HG03196 (cell line): Measurements from ENCODE around the gene KDM4B.
A peak's percentile ranks its signal among the peaks of the same experiment; 100 is the strongest.

ENCODE experiments used
- ATAC-seq: cut with Tn5 transposase; IDR thresholded peaks from one replicate; pipeline ENCODE4 v1.9.1; 2021; ENCODE audit not compliant: unreplicated experiment

The KDM4B gene

GRCh38 chr19:5119297-5119998 lies 150.5 kb downstream of the KDM4B start:
- ATAC-seq: no peak

GRCh38 chr19:5120321-5120720 lies 151.4 kb downstream of the KDM4B start:
- ATAC-seq: no peak

DNA sequence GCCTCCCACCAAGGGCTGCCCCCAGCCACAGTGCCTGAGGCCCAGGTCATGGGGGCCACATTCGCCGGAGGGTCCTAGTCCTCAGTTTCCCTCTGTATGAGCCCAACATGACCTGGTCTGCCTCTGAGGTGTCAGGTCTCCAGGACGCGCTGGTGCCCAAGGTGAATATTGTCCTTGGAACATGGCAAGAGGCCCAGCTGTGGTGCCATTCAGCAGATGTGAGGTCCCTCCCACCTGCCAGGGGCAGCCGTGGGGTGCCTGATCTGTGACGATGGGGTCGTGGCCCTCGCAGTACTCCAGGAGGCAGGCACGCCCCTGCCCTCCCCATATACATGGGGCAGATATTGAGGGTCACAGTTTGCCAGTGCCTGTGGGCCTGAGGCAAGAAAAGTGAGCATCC lies 151.9 kb downstream of the KDM4B start:
- no peak for ATAC-seq

DNA sequence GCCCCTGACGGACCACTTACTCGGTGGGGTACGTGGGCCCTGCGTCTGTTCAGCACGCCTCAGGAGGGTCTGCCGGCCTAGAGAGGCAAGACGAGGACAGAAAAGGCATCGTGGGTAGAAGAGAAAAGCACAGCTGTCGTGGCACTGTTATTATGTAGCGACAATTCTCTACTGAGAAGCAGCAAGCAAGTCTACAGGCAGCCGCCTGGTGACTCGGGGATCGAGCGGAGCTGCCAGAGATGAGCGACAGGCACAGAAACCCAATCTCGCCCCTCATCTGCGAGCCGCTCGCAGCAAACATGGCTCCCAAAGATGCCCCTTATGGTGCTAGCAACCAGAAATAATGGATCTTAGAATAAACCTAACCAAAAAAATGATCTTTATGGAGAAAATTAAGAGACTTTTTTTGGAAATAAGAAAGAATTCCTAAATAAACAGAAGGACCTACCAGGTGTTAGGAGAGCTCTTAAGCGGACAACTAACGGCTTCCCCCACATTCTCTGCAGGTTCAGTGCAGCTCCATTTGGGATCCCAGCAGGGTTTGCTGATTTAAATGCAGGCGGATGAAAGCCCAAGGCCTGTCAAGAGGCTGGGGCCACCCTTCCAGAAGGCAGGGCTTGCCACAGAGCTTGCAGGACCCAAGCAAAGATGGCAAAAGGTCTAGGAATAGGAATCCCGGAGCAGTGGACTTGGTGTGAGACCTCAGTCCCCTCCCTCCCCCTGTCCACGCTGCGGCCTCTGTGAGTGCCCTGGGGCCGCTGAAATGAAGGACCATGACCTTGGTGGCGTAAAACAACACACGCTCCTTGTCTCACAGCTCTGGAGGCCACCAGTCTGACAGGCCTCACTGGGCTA lies 152.6 kb downstream of the KDM4B start:
- ATAC-seq: no peak

DNA sequence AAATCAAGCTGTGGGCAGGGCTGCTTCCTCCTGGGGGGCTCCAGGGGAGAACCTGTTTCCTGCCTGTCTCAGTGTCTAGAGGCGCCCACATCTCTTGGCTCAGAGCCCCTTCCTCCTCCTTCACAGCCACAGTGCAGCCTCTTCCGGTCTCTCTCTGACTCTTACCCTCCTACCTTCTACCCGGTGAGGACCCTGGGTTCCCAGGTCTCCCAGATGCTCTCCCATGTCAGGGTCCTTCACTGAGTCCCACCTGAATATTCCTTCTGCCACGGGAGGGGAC lies 153.1 kb downstream of the KDM4B start:
- no peak for ATAC-seq

DNA sequence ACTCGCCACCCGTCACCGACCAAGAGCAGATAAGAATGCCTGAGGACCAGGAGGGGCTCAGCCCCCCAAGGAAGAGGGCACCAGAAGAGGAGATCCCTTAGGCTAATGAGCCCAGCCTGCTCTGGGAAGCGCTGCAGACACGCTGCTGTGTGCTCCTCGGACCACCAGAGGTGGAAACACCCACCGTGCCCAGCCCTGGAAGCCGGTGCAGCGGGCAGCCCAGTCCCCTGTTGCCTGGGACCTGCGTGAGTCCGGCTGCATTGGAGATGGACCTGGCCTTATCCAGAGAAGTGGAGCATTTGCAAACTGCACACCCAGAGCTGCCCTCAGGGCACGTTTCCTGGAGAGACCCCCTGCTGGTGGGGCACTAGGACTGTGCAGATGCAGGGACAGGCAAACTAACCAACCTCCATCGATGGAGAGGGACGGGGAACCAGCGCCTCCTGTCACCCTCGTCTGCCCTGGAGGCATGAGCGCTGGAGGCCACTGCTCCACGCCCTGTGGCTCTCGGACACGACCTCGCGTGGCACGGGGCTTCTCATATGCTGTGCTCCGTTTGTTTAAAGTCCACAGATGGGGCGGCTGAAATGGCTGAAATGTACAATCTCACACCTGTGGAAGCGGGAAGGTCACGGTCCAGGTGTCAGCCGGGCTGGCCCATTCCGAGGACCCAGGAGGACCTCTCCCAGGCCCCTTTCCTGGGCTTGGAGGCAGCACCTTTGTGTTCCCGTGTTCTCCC lies 153.9 kb downstream of the KDM4B start:
- ATAC-seq: no peak

- no peak for ATAC-seq
Measured at GRCh38 chr19:5123646-5124045, 154.7 kb downstream of the KDM4B start.

GRCh38 chr19:5124111-5124855 lies 155.4 kb downstream of the KDM4B start:
- no peak for ATAC-seq

DNA sequence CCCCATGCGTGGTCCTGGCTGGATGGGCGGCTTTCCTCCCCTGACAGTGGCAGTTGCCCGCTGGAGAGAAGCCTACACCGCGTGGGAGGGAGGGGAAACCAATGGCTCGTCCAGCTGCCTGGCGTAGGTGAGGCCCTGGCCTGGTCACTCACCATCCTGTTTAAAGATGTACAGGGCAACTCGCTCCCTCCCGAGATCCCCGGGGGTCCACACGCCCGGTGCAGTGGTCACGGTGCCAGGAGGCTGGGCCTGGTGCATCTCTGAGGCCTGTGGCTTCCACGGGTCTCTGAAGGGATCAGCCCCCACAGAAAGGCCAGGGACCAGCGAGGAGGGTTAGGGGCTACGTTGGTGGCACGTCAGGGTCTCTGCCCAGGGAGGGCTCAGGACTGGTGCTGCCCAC lies 156.5 kb downstream of the KDM4B start:
- no peak for ATAC-seq

GRCh38 chr19:5125797-5126497 lies 157.0 kb downstream of the KDM4B start:
- no peak for ATAC-seq

DNA sequence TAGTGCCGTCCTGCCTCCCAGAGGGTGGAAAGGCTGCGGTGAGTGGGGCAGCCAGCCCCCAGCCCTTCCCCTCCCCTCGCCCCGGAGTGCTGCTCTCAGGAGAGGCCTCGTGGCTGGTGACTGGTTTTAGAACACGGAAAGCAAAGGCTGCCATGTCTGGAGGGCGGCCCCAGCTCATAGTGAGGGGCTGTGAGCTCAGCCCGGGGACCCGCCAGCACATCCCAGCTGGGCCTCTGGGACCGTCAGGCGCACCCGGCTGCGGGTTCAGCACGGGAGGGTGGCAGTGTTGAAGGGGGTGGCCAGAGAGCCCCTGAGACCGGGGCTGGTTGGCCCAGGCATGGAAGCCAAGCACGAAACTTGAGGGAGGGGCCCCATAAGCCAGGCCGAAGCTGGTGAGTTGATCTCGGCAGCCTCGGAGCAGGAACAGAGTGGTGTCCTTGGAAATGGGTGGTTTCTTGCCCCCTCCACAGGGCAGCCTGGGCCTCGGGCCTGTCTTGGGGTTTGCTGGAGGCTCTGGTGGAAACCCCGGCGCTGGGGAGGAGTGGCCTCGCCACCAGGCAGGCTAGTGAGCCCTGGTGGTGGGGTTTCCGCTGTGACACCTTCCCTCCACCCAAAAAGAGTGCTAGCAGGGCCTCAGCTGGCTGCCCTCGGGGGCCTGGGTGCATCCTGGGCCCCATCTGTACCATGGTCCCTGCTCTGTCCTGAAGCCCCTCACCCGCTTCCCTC lies 157.7 kb downstream of the KDM4B start:
- no peak for ATAC-seq

- ATAC-seq: no peak
Measured at GRCh38 chr19:5127717-5128116, 158.8 kb downstream of the KDM4B start.

DNA sequence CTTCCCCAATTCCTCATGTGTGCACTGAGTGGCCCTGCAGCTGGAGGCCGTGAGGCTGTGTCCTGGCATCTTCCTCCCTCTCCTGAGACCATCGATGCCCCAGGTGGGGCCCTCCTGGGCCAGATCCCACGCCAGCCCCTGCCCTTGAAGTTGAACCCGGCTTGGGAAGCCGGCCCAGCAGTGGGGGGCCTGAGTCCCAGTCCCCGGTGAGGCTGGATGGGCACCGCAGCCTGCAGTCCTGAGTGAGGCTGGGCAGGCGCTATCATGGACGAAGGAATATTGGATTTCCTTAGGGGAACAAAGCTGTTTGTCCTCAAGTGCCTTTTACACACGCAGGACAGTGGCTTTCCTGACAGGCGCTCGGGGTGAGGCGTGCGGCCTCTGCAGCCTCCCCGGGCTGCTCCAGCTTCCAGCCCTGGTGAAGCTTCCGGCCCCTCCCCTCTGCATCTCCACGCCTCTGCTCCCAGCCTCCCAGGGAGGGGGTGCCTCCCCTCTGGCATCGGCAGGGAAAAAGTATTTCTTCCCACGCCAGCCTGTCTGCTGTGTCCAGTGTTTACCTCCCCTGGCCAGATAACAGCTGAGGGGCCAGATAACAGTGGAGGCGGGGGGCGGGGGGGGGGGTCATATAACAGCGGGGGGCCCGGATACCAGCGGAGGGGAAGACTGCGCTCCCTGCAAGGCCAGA lies 159.5 kb downstream of the KDM4B start:
- no peak for ATAC-seq

- ATAC-seq: no peak
Measured at GRCh38 chr19:5128936-5129389, 160.1 kb downstream of the KDM4B start.

GRCh38 chr19:5129691-5130090 lies 160.8 kb downstream of the KDM4B start:
- no peak for ATAC-seq

DNA sequence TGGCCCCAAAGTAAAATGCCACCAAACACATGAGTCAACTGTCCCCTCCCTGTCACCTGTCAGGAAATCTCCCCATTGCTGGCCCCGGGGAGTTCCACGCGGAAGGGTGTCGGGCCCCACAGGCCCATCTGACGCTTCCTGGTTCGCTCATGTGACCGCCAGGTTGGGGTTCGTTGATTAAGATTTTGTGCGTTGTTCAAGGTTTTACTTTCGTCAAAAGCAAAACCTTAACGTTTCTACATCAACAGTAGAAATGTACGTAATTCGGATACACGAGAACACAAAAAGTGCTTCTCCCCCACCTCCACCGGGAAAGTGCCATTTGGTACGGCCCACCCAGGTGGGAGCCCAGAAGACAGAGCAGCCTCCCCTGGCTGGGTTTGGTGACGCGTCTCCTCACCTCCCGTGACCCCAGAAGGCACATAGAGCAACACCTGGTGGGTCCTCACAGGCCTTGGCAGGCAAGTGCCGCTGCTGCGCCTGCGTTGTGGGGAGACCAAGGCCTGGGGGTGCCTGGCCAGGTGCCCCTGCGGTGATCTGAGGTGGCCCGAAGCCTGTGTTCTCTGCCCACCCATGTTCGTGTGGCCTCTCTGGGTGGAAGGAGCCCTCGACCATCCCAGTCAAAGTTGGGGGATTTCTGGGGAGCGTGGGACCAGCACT lies 161.6 kb downstream of the KDM4B start:
- ATAC-seq: peak; percentile 34

GRCh38 chr19:5131031-5131505 lies 162.2 kb downstream of the KDM4B start:
- peak; percentile 36 for ATAC-seq

- ATAC-seq: no peak
Measured at GRCh38 chr19:5131506-5132205, 162.7 kb downstream of the KDM4B start.
